ENCODE results near the gene ZCCHC24. TPM values are rescaled to one million over a fixed set of nuclear protein-coding genes. Genes with fewer than 3 reads are reported as not detected.

Gene ZCCHC24
- total and polyA plus RNA-seq, 2 of the 8 experiments (the other 6 are each of a cell fraction or from before 2014, with no cell fraction given), result 3.9 to 6.9 TPM

DNA sequence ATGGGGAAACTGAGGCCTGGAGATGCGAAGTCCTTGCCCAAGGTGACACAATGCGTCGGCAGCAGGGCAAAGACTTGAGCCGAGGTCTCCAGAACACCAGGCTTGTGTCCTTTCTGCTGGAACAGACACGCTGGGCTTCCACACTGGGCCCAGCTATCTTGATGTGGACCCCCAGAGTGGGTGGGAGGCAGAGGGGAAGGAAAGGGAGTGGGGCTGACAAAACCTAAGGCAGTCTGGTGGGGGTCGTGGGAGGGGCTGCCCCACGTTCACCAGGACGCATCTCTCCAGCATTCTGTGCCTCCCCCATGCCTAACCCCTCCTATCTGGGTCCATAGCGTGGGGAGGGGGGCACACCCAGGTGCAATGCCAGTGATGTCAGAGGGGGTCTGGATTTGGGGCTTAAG, 60.0 kb downstream of the ZCCHC24 start:
- Histone ChIP-seq H3K79me2 (ENCODE audit: control insufficient read depth in 1 of 2, insufficient read depth in 2 of 2, low read length in 2 of 2) (no peaks in the 10 kb centered on the region), H2AFZ (ENCODE audit: low read length) (no peak overlapping the region), H3K27me3 (replicated peaks in 1 of 4; ENCODE audit: control insufficient read depth in 3 of 4, extremely low read depth in 1 of 4, insufficient read depth in 3 of 4, low read length in 3 of 4) (no peaks in the 10 kb centered on the region), H3K4me1 (replicated peaks in 1 of 4; ENCODE audit: control insufficient read depth in 3 of 4, insufficient read depth in 4 of 4, low read length in 3 of 4) (peaks cover 0 to 6% (median 1%) of the 10 kb centered on the region in 4 experiments; a peak in 2 of 7 replicates), H3K27ac (ENCODE audit: low read depth, low read length) (no peak overlapping the region), H3K56ac (replicated peaks; ENCODE audit: insufficient read length, low read depth, low read length) (peak overlapping the region; percentile 46), H2BK12ac (ENCODE audit: low read depth, low read length) (no peak overlapping the region), H2BK120ac (replicated peaks; ENCODE audit: low read depth, low read length) (no peak overlapping the region), H3K79me1 (ENCODE audit: low read depth, low read length) (no peaks in the 10 kb centered on the region), H3K23me2 (ENCODE audit: low read depth, low read length) (no peaks in the 10 kb centered on the region), H3K4ac (replicated peaks; ENCODE audit: insufficient read length, low read depth, low read length) (no peak overlapping the region), H3K23ac (ENCODE audit: insufficient read length) (no peak overlapping the region), H2BK5ac (ENCODE audit: low read depth, low read length) (no peak overlapping the region), H3K18ac (ENCODE audit: extremely low read depth, low read length) (no peak overlapping the region), H4K91ac (replicated peaks; ENCODE audit: insufficient read length, low read length) (no peak overlapping the region), H3K14ac (ENCODE audit: insufficient read length) (no peak overlapping the region), H3K4me3 (ENCODE audit: extremely low read depth in 1 of 4, insufficient read depth in 2 of 4, low read depth in 3 of 4, low read length in 4 of 4) (no peak overlapping the region), H3K9ac (replicated peaks in 1 of 4; ENCODE audit: extremely low read depth in 1 of 4, low read depth in 3 of 4, low read length in 3 of 4) (no peak overlapping the region), H4K8ac (ENCODE audit: extremely low read depth, insufficient read depth, low read length) (no peak overlapping the region), H2BK15ac (ENCODE audit: low read length) (no peak overlapping the region), H3K36me3 (ENCODE audit: control insufficient read depth in 2 of 4, insufficient read depth in 4 of 4, low read length in 3 of 4) (no peaks in the 10 kb centered on the region), H2AK5ac (ENCODE audit: low read depth, low read length) (no peak overlapping the region), H4K5ac (ENCODE audit: insufficient read length, low read depth, low read length) (no peak overlapping the region), H3K4me2 (ENCODE audit: insufficient read depth in 1 of 2, low read depth in 2 of 2, low read length in 2 of 2) (no peak overlapping the region), H2BK20ac (ENCODE audit: low read length) (no peak overlapping the region), H3K9me3 (ENCODE audit: insufficient read depth in 2 of 2, low read depth in 1 of 2, low read length in 1 of 2) (no peaks in the 10 kb centered on the region), H4K20me1 (replicated peaks in 1 of 2; ENCODE audit: control insufficient read depth in 1 of 2, insufficient read depth in 2 of 2, low read length in 2 of 2) (no peaks in the 10 kb centered on the region)
- no peak for DNase-seq (ENCODE audit: low read depth in 1 of 2, low spot score in 2 of 2)
- WGBS, 2 experiments (ENCODE audit: extremely low coverage in 1 of 2, insufficient coverage in 1 of 2, insufficient read length in 1 of 2, insufficient replicate concordance in 2 of 2, low coverage in 1 of 2, low lambda C conversion rate in 2 of 2, missing lambda C conversion rate in 1 of 2), result 91% methylated on average over 9 of the region's 9 CpGs; no CpG with 5 or more reads in 1 of the 2 experiments
- POLR2A ChIA-PET (ENCODE audit: partially characterized antibody), result no interaction called here
- CTCF ChIA-PET (ENCODE audit: partially characterized antibody), result interaction anchor here (0.7 to 1.9 kb wide), 5 partner anchors 11 to 103 kb away, joined by 3 to 8 read pairs (median 4); no protein-coding TSS in a partner anchor
- no peak for FAIRE-seq
- TF ChIP-seq RFX5 (IDR thresholded peaks at IDR 0.05; ENCODE audit: borderline replicate concordance, low read depth, low read length) (no peak), RXRA (IDR thresholded peaks at IDR 0.05; ENCODE audit: insufficient read depth, low read depth, low read length) (no peak), TEAD4 (IDR thresholded peaks at IDR 0.05; ENCODE audit: low read depth, low read length) (no peak), HDAC2 (IDR thresholded peaks at IDR 0.05; ENCODE audit: borderline replicate concordance in 1 of 2, low read depth in 2 of 2, low read length in 2 of 2) (no peak), CTCF (IDR thresholded peaks at IDR 0.05; ENCODE audit: control extremely low read depth in 1 of 3, insufficient read depth in 1 of 3, low read depth in 1 of 3, low read length in 3 of 3) (no peak), ZNF274 (IDR thresholded peaks at IDR 0.05; ENCODE audit: borderline replicate concordance, extremely low read depth, low read length) (no peak), GABPA (IDR thresholded peaks at IDR 0.05; ENCODE audit: borderline replicate concordance, insufficient read depth, low read length) (no peak), FOSL1 (IDR thresholded peaks at IDR 0.05; ENCODE audit: insufficient read depth, low read depth, low read length) (no peak), CBX5 (IDR thresholded peaks at IDR 0.05; ENCODE audit: low read depth, low read length) (no peak)
- TF ChIP-seq, protein P1, sequence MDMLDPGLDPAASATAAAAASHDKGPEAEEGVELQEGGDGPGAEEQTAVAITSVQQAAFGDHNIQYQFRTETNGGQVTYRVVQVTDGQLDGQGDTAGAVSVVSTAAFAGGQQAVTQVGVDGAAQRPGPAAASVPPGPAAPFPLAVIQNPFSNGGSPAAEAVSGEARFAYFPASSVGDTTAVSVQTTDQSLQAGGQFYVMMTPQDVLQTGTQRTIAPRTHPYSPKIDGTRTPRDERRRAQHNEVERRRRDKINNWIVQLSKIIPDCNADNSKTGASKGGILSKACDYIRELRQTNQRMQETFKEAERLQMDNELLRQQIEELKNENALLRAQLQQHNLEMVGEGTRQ (IDR thresholded peaks at IDR 0.05; ENCODE audit: low read length), result no peak
